GM23338 (cell line): Measurements from ENCODE around the gene NR5A2. TPM values are rescaled to one million over a fixed set of nuclear protein-coding genes. Genes with fewer than 3 reads are reported as not detected.

ENCODE experiments used
- ATAC-seq: fragments of 200-7000 bp; cut with Tn5 transposase; 3 replicates; pipeline ENCODE4 v1.9.1; 2020
- DNase-seq: peaks from one replicate; pipeline ENCODE4 v3.0.0-alpha.2; 2015; ENCODE audit warnings: low spot score
- H2AFZ ChIP-seq: fragments of 200-600 bp; sonication (generic); 2 replicates; pipeline ENCODE4 v1.8.0; 2016; ENCODE audit warnings: antibody characterized with exemption, mild to moderate bottlenecking, moderate library complexity
- H3F3A ChIP-seq: fragments of 200-600 bp; sonication (generic); replicated peaks from 2 replicates; pipeline ENCODE4 v1.8.0; 2017; ENCODE audit warnings: antibody characterized with exemption, mixed run types, low read depth
- H3K27ac ChIP-seq: fragments of 200-600 bp; sonication (generic); 2 replicates; pipeline ENCODE4 v1.6.1; 2016; ENCODE audit warnings: low read depth
- H3K27me3 ChIP-seq: fragments of 200-600 bp; sonication (generic); 2 replicates; pipeline ENCODE4 v1.8.0; 2016; ENCODE audit warnings: mild to moderate bottlenecking, mixed run types, moderate library complexity; ENCODE audit not compliant: insufficient read depth
- H3K36me3 ChIP-seq: fragments of 200-600 bp; sonication (generic); 2 replicates; pipeline ENCODE4 v1.8.0; 2016; ENCODE audit warnings: mild to moderate bottlenecking; ENCODE audit not compliant: insufficient read depth
- H3K4me1 ChIP-seq: fragments of 200-600 bp; sonication (generic); 2 replicates; pipeline ENCODE4 v1.8.0; 2016; ENCODE audit warnings: mild to moderate bottlenecking, moderate library complexity; ENCODE audit not compliant: insufficient read depth
- H3K4me2 ChIP-seq: fragments of 200-600 bp; sonication (generic); 2 replicates; pipeline ENCODE4 v1.7.1; 2017; ENCODE audit warnings: mixed run types
- H3K4me3 ChIP-seq: fragments of 200-600 bp; sonication (generic); 2 replicates; pipeline ENCODE4 v1.6.1; 2016; ENCODE audit warnings: mixed run types
- H3K79me2 ChIP-seq: fragments of 200-600 bp; sonication (generic); replicated peaks from 2 replicates; pipeline ENCODE4 v1.8.0; 2017; ENCODE audit warnings: mild to moderate bottlenecking; ENCODE audit not compliant: insufficient read depth
- H3K9me2 ChIP-seq: fragments of 200-600 bp; sonication (generic); 2 replicates; pipeline ENCODE4 v1.8.0; 2017; ENCODE audit not compliant: insufficient read depth
- H4K20me1 ChIP-seq: fragments of 200-600 bp; sonication (generic); replicated peaks from 2 replicates; pipeline ENCODE4 v1.8.0; 2017; ENCODE audit warnings: mild to moderate bottlenecking; ENCODE audit not compliant: insufficient read depth
- H3K27ac Mint-ChIP-seq: 2 replicates; pipeline ENCODE4 v1.8.0; 2020; ENCODE audit warnings: inconsistent platforms, mild to moderate bottlenecking, moderate library complexity, mixed read lengths
- H3K27me3 Mint-ChIP-seq: 3 replicates; pipeline ENCODE4 v1.8.0; 2022; ENCODE audit warnings: low read depth, mild to moderate bottlenecking, moderate library complexity, mixed read lengths, inconsistent platforms; ENCODE audit not compliant: insufficient read depth, poor library complexity
- H3K36me3 Mint-ChIP-seq: 3 replicates; pipeline ENCODE4 v1.8.0; 2021; ENCODE audit warnings: low read depth, mild to moderate bottlenecking, inconsistent platforms, moderate library complexity, mixed read lengths
- H3K4me1 Mint-ChIP-seq: 3 replicates; pipeline ENCODE4 v1.8.0; 2020; ENCODE audit warnings: mild to moderate bottlenecking, inconsistent platforms, mixed read lengths
- H3K4me3 Mint-ChIP-seq: 3 replicates; pipeline ENCODE4 v1.8.0; 2021; ENCODE audit warnings: moderate library complexity, mild to moderate bottlenecking, inconsistent platforms, mixed read lengths
- H3K9me3 Mint-ChIP-seq: 3 replicates; pipeline ENCODE4 v1.8.0; 2020; ENCODE audit warnings: moderate library complexity, mild to moderate bottlenecking, inconsistent platforms, mixed read lengths
- CREB1 ChIP-seq: fragments of 250-450 bp; sonication (Bioruptor Pico); IDR thresholded peaks from 2 replicates; pipeline ENCODE4 v1.5.0; 2020; ENCODE audit warnings: low read depth, mild to moderate bottlenecking, moderate library complexity
- CTCF ChIP-seq, 2 experiments: fragments of 200-600 bp in 1 of 2; sonication (generic) in 1 of 2; conservative IDR thresholded peaks; 2 replicates each; pipeline versions ENCODE4 v1.5.1 to v1.6.1; 2016 to 2017; ENCODE audit warnings: antibody characterized with exemption in 2 of 2, low read depth in 2 of 2, mild to moderate bottlenecking in 2 of 2, moderate library complexity in 1 of 2
- ETS1 ChIP-seq: IDR thresholded peaks from 2 replicates; pipeline ENCODE4 v1.6.1; 2016; ENCODE audit warnings: antibody characterized with exemption
- EZH2 ChIP-seq: fragments of 200-600 bp; sonication (generic); IDR thresholded peaks from one replicate; pipeline ENCODE4 v1.8.0; 2017; ENCODE audit warnings: antibody characterized with exemption, mild to moderate bottlenecking, low read depth; ENCODE audit not compliant: unreplicated experiment
- EZH2phosphoT487 ChIP-seq: fragments of 200-600 bp; sonication (generic); IDR thresholded peaks from one replicate; pipeline ENCODE4 v1.8.1; 2018; ENCODE audit warnings: antibody characterized with exemption; ENCODE audit not compliant: unreplicated experiment
- JUNB ChIP-seq: IDR thresholded peaks from one replicate; pipeline ENCODE4 v1.6.1; 2016; ENCODE audit warnings: antibody characterized with exemption; ENCODE audit not compliant: unreplicated experiment
- NANOG ChIP-seq: IDR thresholded peaks from 2 replicates; pipeline ENCODE4 v1.6.1; 2016; ENCODE audit warnings: antibody characterized with exemption, borderline replicate concordance
- POLR2AphosphoS5 ChIP-seq: IDR thresholded peaks from 2 replicates; pipeline ENCODE4 v1.6.1; 2016; ENCODE audit warnings: antibody characterized with exemption, low read depth
- STAT1 ChIP-seq: IDR thresholded peaks from one replicate; pipeline ENCODE4 v1.6.1; 2016; ENCODE audit warnings: antibody characterized with exemption; ENCODE audit not compliant: unreplicated experiment
- polyA plus RNA-seq: library from polyadenylated mRNA; unstranded; fragments of >200 nt; fragmentation: Nextera tagmentation; extraction: Ambion mirVana; gene quantifications from 2 replicates; pipeline ENCODE4 v1.2.1, GENCODE V29; 2016
- total RNA-seq: library from RNA; depleted of rRNA; stranded (reverse); fragments of >200 nt; shearing (Covaris generic); gene quantifications from 2 replicates; pipeline ENCODE4 v1.2.3, GENCODE V29; 2014

Gene NR5A2
- total and polyA plus RNA-seq, 2 experiments from 2014 or later = 4.4 to 13.1 TPM

GRCh38 chr1:200107004-200107470, 79.5 kb downstream of the NR5A2 start:
- H3K27ac Mint-ChIP-seq = no peak overlapping the region
- Histone ChIP-seq H2AFZ (no peak overlapping the region), H3K36me3 (no peaks in the 10 kb centered on the region), H3K4me2 (no peak overlapping the region), H3K27me3 (no peaks in the 10 kb centered on the region), H3K4me3 (no peak overlapping the region), H3K79me2 (no peaks in the 10 kb centered on the region; the same call in 1 of the 2 replicates), H3K9me2 (no peaks in the 10 kb centered on the region), H4K20me1 (0 out of 2 replicates have a peak, but pooled peaks cover 4% of the 10 kb centered on the region), H3K27ac (peak overlapping the region; percentile 3; the same call in 1 of the 2 replicates), H3F3A (no peaks in the 10 kb centered on the region), H3K4me1 (peaks cover 10% of the 10 kb centered on the region; the same call in 1 of the 2 replicates)
- no peak for TF ChIP-seq CREB1 (CRISPR knock-in tag)
- no peak for TF ChIP-seq ETS1
- no peak for DNase-seq
- no peak overlapping the region for H3K4me3 Mint-ChIP-seq
- peaks cover 26% of the 10 kb centered on the region for H3K4me1 Mint-ChIP-seq
- no peaks in the 10 kb centered on the region for H3K27me3 Mint-ChIP-seq
- no peaks in the 10 kb centered on the region for H3K9me3 Mint-ChIP-seq
- ATAC-seq = no peak; the same call in 2 of the 3 replicates
- no peaks in the 10 kb centered on the region for H3K36me3 Mint-ChIP-seq

- Mint-ChIP-seq H3K9me3 (no peaks in the 10 kb centered on the region), H3K4me3 (no peak overlapping the region), H3K27me3 (no peaks in the 10 kb centered on the region), H3K36me3 (no peaks in the 10 kb centered on the region), H3K4me1 (peaks cover 23% of the 10 kb centered on the region), H3K27ac (0 out of 2 replicates have a peak overlapping the region, but pooled peaks have one; percentile 38)
- no peak for ATAC-seq
- no peak for DNase-seq
- Histone ChIP-seq H3K79me2 (no peaks in the 10 kb centered on the region; the same call in 1 of the 2 replicates), H3K4me2 (no peak overlapping the region), H3K9me2 (no peaks in the 10 kb centered on the region), H3K4me1 (peaks cover 10% of the 10 kb centered on the region; the same call in 1 of the 2 replicates), H3F3A (no peaks in the 10 kb centered on the region), H3K36me3 (no peaks in the 10 kb centered on the region), H3K27me3 (no peaks in the 10 kb centered on the region), H4K20me1 (0 out of 2 replicates have a peak, but pooled peaks cover 4% of the 10 kb centered on the region), H3K4me3 (no peak overlapping the region), H3K27ac (no peak overlapping the region), H2AFZ (no peak overlapping the region)
- no peak for TF ChIP-seq POLR2AphosphoS5
- TF ChIP-seq CREB1 (CRISPR knock-in tag) = no peak
- no peak for TF ChIP-seq CTCF (conservative IDR thresholded peaks at IDR 0.05; ENCODE audit: low read depth in 2 of 2)
- no peak for TF ChIP-seq ETS1
- no peak for TF ChIP-seq EZH2
- TF ChIP-seq STAT1 = no peak
- no peak for TF ChIP-seq NANOG
- no peak for TF ChIP-seq JUNB
- TF ChIP-seq EZH2phosphoT487 = no peak
Measured at GRCh38 chr1:200108659-200109058, 81.1 kb downstream of the NR5A2 start.
